Stomach smooth muscle (tissue), 2 donors: ENCODE results near the gene DAGLB.
"Not testable (repeated sequence)": the region's sequence is repeated elsewhere in the genome, so short reads cannot be mapped to it uniquely, and the experiment has no call there.

Experiments used
- H3K27ac ChIP-seq: one replicate; pipeline ENCODE4 v1.7.0; 2013; ENCODE audit warnings: mild to moderate bottlenecking, low read length, inconsistent platforms
- H3K27me3 ChIP-seq, 2 donors: one replicate each; pipeline ENCODE4 v1.7.0; 2013; ENCODE audit warnings: low read length in 2 of 2; ENCODE audit not compliant: insufficient read depth in 2 of 2, control insufficient read depth in 1 of 2
- H3K36me3 ChIP-seq, 2 donors: one replicate each; pipeline ENCODE4 v1.7.0; 2013; ENCODE audit warnings: low read length in 2 of 2; ENCODE audit not compliant: control insufficient read depth in 2 of 2, insufficient read depth in 2 of 2
- H3K4me1 ChIP-seq: one replicate; pipeline ENCODE4 v1.7.0; 2013; ENCODE audit warnings: low read length; ENCODE audit not compliant: control insufficient read depth, insufficient read depth
- H3K4me3 ChIP-seq, 2 donors: one replicate each; pipeline ENCODE4 v1.7.0; 2013; ENCODE audit warnings: low read length in 2 of 2
- H3K9ac ChIP-seq, 2 donors: one replicate each; pipeline ENCODE4 v1.7.0; 2013; ENCODE audit warnings: low read length in 2 of 2, mild to moderate bottlenecking in 1 of 2
- H3K9me3 ChIP-seq, 2 donors: one replicate each; pipeline ENCODE4 v1.7.0; 2013; ENCODE audit warnings: low read length in 2 of 2; ENCODE audit not compliant: control insufficient read depth in 2 of 2
- donor health status: healthy.
- donor health status: Pancreatic carcinoma.

DAGLB gene

DNA sequence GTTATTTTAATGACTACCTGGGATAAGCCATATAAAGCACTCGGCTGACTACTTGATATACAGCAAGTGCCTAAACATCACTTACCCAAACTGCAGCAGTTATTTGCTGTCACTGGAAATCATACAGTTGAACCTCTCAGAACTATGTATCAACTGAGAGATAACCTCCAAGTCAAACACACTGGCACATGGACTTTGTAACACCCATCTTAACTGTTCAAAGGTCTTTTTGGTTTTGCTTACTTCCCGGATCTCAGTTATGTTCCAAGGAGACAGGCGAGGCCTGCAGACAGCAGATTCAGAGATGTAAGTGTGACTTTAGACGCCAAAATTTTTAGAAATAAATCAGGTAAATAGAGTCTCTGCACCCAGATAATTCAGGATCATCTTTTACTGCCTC lies 34.6 kb upstream of the DAGLB start:
- Histone ChIP-seq H3K9ac (peak overlapping the region in 1 of 2 donors; percentile 41), H3K4me1 (peaks cover 19% of the 10 kb centered on the region), H3K36me3 (no peaks in the 10 kb centered on the region), H3K4me3 (peak overlapping the region; percentile 78 to 86), H3K27ac (no peak overlapping the region), H3K27me3 (no peaks in the 10 kb centered on the region), H3K9me3 (no peaks in the 10 kb centered on the region)

- H3K4me1 ChIP-seq = peaks cover 22% of the 10 kb centered on the region
- no peak overlapping the region for H3K9ac ChIP-seq
- H3K4me3 ChIP-seq = no peak overlapping the region
- H3K9me3 ChIP-seq = no peaks in the 10 kb centered on the region
- H3K27ac ChIP-seq = no peak overlapping the region
- no peaks in the 10 kb centered on the region for H3K27me3 ChIP-seq
- no peaks in the 10 kb centered on the region for H3K36me3 ChIP-seq
Measured at GRCh38 chr7:6481445-6481844, 33.7 kb upstream of the DAGLB start.

DNA sequence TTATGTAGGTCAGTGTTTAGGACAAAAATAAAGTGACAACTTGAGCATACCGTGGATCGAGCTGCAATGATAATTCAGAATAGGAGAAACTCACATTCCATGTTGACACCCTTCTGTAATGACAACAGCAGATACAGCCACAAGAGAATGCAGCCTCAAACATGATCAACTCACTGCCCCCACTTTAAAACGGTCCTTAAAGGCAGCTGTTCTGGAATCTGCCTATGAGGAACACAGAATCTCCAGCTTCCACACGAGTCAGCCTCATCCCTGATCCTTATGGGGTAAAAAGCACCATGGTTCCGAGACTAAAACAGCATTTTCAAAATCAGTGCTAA lies 32.5 kb upstream of the DAGLB start:
- Histone ChIP-seq H3K9ac (peak overlapping the region; percentile 19 to 30), H3K4me1 (peaks cover 22% of the 10 kb centered on the region), H3K36me3 (no peaks in the 10 kb centered on the region), H3K27ac (no peak overlapping the region), H3K27me3 (no peaks in the 10 kb centered on the region), H3K9me3 (no peaks in the 10 kb centered on the region), H3K4me3 (no peak overlapping the region)

GRCh38 chr7:6479067-6479466 lies 31.3 kb upstream of the DAGLB start:
- Histone ChIP-seq H3K9me3 (no peaks in the 10 kb centered on the region), H3K27ac (no peak overlapping the region), H3K9ac (no peak overlapping the region), H3K4me1 (peaks cover 16% of the 10 kb centered on the region), H3K36me3 (peaks cover 2% of the 10 kb centered on the region in 2 donors), H3K4me3 (no peak overlapping the region), H3K27me3 (no peaks in the 10 kb centered on the region)

GRCh38 chr7:6478186-6478585 lies 30.4 kb upstream of the DAGLB start:
- Histone ChIP-seq H3K4me3 (no peak overlapping the region), H3K9ac (no peak overlapping the region), H3K27ac (no peak overlapping the region), H3K9me3 (no peaks in the 10 kb centered on the region), H3K27me3 (no peaks in the 10 kb centered on the region), H3K4me1 (peaks cover 16% of the 10 kb centered on the region), H3K36me3 (peaks cover 5 to 8% of the 10 kb centered on the region in 2 donors)

GRCh38 chr7:6477318-6477660 lies 29.5 kb upstream of the DAGLB start:
- Histone ChIP-seq H3K4me1 (peaks cover 8% of the 10 kb centered on the region), H3K27me3 (no peaks in the 10 kb centered on the region), H3K4me3 (no peak overlapping the region), H3K36me3 (peaks cover 9 to 10% of the 10 kb centered on the region in 2 donors), H3K27ac (no peak overlapping the region), H3K9me3 (no peaks in the 10 kb centered on the region), H3K9ac (no peak overlapping the region)

GRCh38 chr7:6476596-6477317 lies 29.0 kb upstream of the DAGLB start:
- Histone ChIP-seq H3K9ac (peak overlapping the region in 1 of 2 donors; percentile 29), H3K36me3 (peaks cover 11 to 13% of the 10 kb centered on the region in 2 donors)

GRCh38 chr7:6475433-6476186 lies 27.9 kb upstream of the DAGLB start:
- no peak overlapping the region for H3K9ac ChIP-seq
- peaks cover 16 to 17% of the 10 kb centered on the region in 2 donors for H3K36me3 ChIP-seq
- H3K4me1 ChIP-seq = peaks cover 3% of the 10 kb centered on the region
- no peaks in the 10 kb centered on the region for H3K27me3 ChIP-seq
- H3K9me3 ChIP-seq = no peaks in the 10 kb centered on the region
- H3K27ac ChIP-seq = no peak overlapping the region
- H3K4me3 ChIP-seq = no peak overlapping the region

More at GRCh38 chr7:6476596-6477317, 29.0 kb upstream of the DAGLB start:
- Histone ChIP-seq H3K9me3 (no peaks in the 10 kb centered on the region), H3K4me3 (no peak overlapping the region), H3K4me1 (peaks cover 6% of the 10 kb centered on the region), H3K27me3 (no peaks in the 10 kb centered on the region), H3K27ac (no peak overlapping the region)

GRCh38 chr7:6465862-6466261 lies 18.1 kb upstream of the DAGLB start:
- Histone ChIP-seq H3K4me3 (no peak overlapping the region), H3K4me1 (no peaks in the 10 kb centered on the region), H3K36me3 (peaks cover 47 to 52% of the 10 kb centered on the region in 2 donors), H3K27me3 (no peaks in the 10 kb centered on the region), H3K27ac (no peak overlapping the region), H3K9me3 (no peaks in the 10 kb centered on the region), H3K9ac (no peak overlapping the region)

GRCh38 chr7:6463609-6464008 lies 15.9 kb upstream of the DAGLB start:
- not testable (repeated sequence) for H3K27ac ChIP-seq, H3K4me1 ChIP-seq, H3K9ac ChIP-seq, H3K27me3 ChIP-seq, H3K4me3 ChIP-seq, H3K9me3 ChIP-seq
- H3K36me3 ChIP-seq = peaks cover 34 to 50% of the 10 kb centered on the region in 2 donors

DNA sequence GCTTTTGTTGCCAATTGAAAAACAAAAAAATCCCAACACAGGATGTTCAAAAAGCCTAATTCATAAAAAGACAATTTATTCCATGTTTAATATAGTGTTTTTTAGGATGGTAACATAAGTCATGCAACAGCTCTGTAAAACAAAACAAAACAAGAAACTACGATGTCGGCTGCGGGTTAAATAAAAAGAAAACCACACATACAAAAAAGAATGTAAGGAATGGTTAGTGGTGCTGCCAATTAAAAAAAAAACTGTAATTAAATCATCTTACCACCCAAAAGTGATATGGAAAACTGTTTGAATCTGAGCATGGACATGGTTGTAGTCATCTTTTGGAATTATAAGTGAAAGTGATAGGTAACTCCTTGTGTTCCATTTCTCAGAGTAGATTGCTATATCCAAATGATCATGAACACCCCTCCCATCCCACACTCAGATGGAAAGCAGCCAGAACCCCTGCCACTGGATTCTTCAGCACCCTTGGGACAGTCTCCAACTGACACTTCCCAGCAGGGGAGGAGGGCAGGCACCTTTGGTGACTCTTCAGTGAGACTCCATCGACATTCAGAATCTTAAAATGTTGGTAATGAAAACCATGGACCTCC lies 14.3 kb upstream of the DAGLB start:
- Histone ChIP-seq H3K4me3 (no peak overlapping the region), H3K9ac (no peak overlapping the region), H3K27me3 (no peaks in the 10 kb centered on the region), H3K4me1 (no peaks in the 10 kb centered on the region), H3K36me3 (peaks cover 25 to 42% of the 10 kb centered on the region in 2 donors), H3K27ac (no peak overlapping the region), H3K9me3 (no peaks in the 10 kb centered on the region)
